ENCODE data around the gene AIF1.
"Not testable (repeated sequence)": the region's sequence is repeated elsewhere in the genome, so short reads cannot be mapped to it uniquely, and the experiment has no call there.

AIF1 gene

DNA sequence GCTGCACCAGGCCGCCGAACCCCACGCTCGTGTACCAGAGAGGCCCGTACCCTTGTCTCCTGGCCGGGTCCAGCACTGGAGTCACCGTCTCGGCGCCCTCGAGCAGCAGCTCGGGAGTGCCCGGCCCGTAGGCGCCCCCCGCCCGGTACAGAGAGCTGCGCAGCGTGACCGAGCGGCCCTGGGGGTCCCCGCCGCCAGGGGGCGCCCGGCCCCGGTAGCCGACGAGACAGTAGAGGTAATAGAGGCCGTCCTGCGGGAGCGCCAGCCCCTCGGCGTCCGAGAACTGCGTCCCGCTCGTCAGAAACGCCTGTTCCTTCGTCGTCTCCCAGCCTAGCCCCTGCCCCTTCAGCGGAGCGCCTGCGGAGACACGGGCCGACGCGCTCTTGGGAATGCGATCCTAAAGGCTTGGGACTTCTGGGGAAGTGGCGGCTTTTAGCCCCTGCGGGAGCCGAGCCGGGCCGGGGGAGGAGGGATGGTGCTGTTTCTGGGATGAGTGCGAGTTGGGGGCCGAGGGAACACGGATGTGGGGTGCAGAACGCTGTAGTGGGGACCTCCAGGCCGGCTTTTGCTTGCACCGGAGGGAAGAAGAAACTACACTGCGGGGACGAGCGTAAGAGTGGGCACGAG, 34.1 kb upstream of the AIF1 start:
- peak; percentile 83 for DNase-seq (ENCODE audit: low spot score)

DNA sequence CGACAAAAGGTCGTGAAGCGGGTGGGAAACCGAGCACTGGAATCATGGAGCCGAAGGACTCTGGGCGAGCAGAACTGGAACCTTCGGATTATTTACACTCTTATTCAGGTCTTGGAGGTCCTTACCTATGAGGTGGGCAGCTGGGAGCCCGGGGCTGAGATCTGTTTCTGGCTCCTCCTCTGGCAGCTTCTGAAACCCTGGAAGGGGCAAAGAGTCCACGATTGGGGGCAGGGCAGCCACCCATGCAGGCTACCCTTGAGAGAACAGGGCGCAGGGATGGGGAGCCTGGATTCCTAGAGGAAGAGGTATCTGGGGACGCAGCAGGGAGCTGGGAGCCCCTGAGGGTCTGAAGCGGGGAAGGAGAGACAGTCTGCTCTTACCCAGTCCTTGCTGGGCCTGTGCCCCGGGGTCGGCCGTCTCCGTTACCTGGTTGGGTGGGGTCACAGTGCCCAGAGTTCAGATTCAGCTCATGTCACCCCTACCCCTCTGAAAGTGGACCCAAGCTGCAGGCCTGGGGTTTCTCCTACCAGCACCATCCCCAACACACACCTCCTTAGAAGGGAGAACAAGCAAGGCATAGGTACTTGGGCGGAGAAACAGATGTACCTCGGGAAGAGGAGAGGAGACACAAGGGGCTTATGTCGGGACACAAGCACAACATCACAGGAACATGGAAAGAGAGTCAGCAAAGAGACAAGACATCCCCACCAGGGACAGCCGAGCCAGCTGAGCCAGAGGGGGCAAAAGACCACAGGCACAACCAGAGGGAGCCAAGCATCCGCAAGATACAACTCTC, 33.4 kb upstream of the AIF1 start:
- DNase-seq (ENCODE audit: low spot score), result no peak

DNA sequence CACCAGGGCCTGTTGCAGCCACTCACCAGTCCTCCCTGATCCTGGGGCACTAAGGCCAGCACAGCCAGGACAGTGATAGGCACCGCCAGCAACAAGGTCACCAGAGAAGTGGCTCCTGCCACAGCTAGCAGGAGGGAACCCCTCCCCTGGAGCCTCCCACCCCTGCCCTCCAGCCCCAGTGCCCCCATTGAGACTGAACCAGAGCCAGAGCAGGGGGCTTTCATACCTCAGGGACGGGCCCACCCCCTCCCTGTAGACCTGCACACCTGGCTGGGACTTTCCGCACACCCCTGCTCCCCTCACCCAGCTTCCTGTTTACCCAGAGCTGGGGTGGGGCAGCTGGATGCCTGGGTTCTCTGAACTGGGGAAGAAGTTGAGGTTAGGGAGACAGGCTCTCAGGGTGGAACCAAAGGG, 32.8 kb upstream of the AIF1 start, which contains the start of gene LTB:
Gene LTB (minus strand): TSS at position 195 of the 414 bp plus-strand sequence. CDS start 7 bp downstream, at position 188.
- no peak for DNase-seq (ENCODE audit: low spot score)

DNA sequence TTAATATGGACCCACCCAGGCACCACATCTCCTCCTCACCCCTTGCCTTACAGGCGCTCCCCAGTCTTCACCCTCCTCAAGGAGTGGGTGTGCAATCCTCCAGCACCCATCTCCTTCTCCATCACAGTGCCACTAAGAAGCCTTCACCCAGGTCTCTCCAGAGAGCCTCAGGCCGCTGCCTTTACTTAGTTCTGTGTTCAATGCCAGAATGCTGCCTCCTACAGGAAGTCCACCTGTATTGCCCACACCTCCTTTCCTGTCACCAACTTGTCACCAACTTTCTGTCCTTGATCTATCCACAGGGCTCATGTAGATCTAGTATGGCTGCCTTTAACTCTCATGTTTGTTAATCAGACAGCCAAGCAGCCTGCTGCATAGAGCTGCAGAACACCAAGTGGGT, 29.5 kb upstream of the AIF1 start:
- DNase-seq (ENCODE audit: low spot score), result no peak

DNA sequence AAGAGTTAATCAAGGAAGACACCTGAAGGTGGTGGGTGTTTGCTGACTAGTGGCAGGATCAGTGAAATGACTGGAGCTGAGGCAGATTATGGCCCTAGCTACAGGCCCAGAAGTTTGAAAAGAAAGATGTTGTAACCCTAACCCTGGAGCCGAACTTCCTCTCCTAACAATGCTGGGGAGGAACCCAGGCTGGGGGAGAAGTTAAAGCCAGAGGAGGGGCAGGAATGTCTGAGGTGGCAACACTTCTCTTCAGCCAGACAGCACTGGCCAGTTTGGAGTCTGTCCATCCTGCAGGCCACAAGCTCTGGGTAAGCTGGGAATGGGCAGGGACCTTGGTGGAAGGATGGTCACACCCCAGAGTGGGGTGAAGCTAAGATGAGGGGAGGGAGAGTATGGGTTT, 29.0 kb upstream of the AIF1 start, which contains the start of gene LST1:
Gene LST1 (plus strand): TSS at position 270 of the 400 bp plus-strand sequence. CDS start 1,023 bp downstream, outside the sequence.
- DNase-seq (ENCODE audit: low spot score), result peak; percentile 52

DNA sequence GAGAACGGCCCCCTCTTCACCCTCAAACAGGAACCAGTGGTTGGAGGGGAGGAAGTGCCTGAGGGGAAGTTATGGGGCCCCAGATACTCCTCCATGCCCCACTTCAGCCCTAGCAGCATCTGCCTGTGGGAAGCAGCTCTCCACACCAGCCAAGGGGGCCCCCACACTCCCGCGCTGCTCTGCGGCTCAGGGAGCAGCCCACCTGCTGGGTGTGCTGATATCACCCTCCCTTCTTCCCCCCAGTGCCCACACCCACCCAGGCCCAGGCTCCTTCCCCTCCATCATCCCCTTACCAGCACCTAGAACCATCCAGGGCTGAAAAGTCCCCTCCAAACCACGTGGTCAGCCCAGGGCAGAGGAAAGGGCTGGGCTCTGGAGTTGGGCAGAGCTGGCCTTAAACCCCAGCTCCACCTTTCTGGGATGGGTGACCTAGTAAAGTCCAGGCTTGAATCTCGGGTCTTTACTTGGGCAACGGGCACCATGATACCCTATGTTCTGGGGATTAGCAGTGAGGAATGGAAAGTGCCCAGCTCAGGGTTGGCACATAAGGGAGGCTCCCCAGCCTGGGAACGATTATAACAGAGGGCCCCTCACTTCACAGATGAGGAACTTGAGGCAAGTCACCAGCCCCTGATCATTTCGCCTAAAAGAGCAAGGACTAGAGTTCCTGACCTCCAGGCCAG, 28.3 kb upstream of the AIF1 start:
- DNase-seq (ENCODE audit: low spot score), result peak; percentile 43

DNA sequence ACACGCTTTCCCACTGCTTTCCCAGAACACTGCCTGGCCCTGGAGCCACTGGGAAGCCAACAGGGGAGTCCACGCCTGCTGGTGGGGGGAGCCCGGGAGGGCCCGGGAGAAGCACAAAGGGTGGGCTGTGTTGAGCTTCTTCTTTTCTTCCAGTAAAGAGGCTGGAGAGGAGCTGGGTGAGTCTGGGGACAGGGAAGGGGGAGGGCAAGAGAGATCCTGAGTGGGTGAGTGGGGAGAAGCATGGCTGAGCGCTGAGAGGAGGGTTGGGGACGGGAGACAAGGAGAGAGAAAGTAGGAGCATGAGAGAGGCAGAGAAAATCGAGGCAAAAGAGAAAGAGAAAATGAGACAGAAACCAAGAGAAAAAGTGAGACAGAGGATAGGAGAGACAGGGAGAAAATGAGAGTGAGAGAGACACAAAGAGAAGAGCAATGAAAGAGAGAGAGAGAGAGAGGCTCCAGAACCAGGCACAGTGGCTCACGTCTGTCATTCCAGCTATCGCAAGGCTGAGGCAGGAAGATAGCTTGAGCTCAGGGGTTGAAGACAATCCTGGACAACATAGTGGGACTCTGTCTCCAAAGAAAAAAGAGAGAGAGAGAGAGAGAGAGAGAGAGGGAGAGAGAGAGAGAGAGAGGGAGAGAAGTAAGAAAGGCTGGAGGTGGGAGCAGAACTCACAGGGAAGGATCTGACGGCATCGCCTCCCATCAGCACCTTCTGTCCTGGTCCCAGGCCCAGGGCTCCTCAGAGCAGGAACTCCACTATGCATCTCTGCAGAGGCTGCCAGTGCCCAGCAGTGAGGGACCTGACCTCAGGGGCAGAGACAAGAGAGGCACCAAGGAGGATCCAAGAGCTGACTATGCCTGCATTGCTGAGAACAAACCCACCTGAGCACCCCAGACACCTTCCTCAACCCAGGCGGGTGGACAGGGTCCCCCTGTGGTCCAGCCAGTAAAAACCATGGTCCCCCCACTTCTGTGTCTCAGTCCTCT, 26.9 kb upstream of the AIF1 start:
- no peak for DNase-seq (ENCODE audit: low spot score)

DNA sequence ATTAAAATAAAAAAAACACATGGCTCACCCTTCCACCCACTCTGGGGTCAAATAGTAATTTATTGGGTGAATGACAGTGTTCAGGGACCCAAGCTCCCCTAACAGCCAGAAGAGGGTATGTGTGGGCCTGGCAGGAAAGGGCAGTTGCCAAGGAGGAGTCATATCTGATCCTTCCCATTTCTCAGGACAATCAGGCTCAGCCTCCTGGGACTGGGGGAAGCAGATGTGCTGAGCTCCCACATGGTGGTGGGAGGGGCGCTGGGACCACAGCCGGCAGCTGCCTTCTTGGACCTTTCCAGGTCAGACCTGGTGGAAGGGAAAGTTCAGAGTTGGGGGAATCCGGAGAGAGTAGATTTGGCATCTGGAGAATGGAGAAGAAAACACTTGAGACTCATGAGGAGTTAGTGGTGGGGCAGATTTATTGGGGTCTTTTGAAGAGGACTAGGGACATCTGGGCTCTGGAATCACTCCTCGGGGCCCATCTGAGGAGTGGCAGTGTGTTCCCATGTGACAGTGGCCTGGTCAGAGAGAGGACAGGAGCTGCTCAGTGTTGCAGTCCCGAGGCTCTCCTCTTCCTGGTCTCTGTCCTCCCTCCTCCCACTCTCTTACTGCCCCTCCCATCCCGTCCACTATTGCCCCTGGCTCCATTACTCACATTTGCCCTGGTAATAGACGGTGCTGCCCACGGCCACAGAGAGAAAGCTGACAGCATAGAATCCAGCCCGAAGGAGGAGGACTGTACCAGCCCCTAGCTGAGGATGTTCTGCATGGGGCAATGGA, 26.0 kb upstream of the AIF1 start:
- no peak for DNase-seq (ENCODE audit: low spot score)

DNA sequence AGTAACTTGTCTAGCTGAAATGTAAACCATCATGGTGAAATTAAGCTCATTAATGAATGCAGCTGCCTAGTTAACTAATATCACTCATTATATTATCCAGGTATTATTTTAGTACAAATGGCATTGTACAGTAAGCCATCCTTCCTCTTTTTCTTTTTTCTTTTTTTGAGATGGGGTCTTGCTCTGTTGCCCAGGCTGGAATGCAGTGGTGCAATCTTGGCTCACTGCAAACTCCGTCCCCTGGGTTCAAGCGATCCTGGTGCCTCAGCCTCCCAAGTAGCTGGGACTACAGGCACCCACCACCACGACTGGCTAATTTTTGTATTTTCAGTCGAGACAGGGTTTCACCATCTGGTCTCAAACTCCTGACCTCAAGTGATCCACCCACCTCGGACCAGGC, 24.3 kb upstream of the AIF1 start:
- not testable (repeated sequence) for DNase-seq (ENCODE audit: low spot score)

DNA sequence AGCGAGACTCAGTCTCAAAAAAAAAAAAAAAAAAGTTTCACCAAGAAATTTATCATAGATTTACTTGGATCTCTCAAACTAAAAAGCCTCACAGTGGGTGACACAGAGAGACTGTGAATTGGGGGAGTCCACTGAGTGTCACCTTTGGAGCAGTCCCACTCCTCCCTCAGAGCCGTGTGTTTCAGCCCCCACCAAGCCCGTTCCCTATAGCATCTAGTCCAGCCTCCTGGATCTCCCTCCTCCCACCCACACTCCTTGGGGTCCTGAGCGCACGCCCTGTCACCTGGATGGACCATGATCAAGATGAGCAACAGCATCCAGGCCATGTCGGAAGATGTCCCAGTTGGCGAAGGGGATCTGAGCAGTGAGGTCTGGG, 22.6 kb upstream of the AIF1 start:
- no peak for DNase-seq (ENCODE audit: low spot score)

DNA sequence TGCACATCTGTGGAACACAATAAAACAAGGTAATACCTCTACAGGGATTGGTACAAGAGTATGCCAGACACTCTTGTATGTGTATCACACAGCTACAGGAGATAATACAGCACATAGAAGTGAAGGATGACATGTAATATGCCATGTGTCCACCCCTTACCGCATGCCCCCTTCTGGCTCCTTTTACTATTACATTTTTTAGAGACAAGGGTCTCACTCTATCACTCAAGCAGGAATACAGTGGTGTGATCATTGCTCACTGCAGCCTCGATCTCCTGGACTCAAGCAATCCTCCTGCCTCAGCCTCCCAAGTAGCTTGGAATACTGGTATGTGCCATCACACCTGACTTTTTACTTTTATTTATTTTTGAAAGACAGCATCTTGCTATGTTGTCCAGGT, 18.0 kb upstream of the AIF1 start:
- DNase-seq (ENCODE audit: low spot score), result no peak

DNA sequence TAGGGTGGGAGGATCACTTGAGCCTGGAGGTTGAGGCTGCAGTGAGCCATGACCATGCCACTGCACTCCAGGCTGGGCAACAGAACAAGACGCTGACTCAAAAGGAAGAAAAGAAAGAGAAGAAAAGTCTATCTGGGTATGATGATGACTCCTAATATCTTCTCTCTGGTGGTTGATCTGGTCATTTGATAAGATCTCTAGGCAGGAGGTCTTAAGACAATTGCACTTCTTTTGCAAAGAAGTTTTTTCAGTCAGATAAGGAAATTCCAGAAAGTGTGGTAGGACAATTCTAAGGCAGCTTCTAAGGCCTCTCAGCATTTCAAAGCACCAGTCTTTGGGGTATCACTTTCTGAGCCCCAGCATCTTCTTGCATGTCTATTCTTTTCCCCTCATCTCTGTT, 7.7 kb upstream of the AIF1 start:
- no peak for DNase-seq (ENCODE audit: low spot score)

DNA sequence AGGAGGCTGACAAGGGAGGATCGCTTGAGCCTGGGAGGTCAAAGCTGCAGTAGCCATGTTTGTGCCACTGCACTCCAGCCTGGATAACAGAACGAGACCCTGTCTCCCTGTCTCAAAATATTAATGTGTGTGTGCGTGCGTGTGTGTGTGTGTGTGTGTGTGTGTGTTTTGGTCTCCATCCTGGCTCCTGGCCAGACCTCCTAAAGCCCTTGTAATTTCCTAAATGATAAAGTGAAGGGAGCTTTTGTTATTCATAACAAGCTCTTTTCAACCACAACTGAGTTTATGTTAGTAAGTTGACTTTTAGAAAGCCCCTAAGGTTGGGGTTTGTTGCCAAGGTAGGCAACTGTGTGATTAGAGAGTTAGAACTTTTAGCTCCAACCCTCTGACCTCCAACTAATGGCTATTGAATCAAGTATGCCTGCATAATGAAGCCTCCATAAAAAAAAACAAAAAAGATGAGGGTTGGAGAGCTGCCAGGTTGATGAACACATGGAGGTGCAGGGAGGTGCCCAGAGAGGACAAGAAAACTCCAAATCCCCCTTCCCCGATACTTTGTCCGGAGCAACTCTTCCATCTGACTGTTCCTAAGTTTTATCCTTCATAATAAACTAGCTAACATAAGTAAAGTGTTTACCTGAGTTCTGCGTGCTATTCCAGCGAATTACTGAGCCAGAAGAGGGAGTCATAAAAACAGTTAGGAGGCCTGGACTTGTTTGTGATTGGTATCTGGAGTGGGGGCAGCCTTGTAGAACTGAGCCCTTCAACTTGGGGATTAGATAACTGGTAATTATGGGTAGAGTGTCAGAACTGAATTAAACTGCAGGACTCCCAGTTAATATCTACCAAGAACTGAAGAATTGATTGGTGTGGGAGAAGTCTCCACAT, 5.3 kb upstream of the AIF1 start:
- no peak for DNase-seq (ENCODE audit: low spot score)

DNA sequence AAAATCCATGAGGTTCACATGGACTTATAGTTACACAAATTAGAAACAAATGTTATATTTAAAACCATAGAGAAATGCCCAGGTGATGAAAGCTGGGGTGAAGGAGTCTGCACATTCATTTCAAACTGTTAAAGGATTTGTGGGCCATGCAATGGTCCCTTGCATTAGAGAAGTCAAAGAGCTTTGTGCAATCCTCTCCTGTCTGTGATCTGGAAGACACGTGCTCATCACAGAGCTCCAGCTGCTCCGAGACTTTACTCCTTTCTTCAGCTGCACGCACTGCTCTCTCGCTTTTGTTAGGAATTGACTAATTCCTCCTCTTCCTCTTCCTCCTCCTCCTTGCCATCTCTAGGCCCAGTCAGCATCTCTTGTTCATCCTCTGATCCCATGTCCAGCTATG, 4.1 kb upstream of the AIF1 start:
- no peak for DNase-seq (ENCODE audit: low spot score)

DNA sequence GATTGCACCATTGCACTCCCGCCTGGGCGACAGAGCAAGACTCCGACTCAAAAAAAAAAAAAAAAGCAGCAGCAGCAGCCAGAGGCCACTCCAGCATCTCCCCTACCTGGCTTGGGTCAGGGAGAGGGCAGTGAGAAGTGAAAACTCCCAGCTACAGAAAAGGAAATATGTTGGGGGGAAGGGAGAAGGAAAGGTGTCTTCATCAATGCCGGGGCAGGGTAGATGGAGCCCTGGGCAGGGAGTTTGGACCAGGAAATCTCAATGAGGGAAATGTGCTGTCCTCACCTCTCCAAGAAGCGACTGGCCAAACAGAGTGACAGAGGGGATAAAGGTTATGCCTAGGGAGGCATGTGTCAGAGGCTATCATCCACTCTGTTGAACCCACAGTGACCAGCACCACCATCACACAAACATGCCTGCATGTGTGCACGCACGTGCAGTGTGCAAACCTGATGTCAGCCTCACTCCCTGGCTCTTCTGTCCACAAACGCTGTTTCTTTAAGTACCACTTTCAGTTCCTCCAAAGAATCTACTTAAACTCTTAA, 887 bp upstream of the AIF1 start:
- DNase-seq (ENCODE audit: low spot score), result peak; percentile 50

DNA sequence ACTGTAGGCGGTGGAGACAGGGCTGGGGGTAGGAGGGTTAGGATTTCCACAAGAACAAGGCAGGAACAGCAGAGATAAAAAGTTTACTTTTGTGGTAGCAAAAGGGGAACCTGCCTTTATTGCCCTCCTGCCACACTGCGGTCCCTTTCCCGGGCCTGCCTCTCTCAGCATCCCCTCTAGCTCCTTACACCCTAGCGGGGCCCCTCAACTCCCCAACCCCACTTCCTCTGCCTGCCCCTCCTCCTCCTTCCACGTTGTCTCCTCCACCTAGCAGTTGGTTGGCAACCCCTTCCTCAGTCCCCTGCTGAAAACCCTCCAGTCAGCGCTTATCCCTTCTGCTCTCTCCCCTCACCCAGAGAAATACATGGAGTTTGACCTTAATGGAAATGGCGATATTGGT, 714 bp downstream of the AIF1 start:
- DNase-seq (ENCODE audit: low spot score), result peak; percentile 34

DNA sequence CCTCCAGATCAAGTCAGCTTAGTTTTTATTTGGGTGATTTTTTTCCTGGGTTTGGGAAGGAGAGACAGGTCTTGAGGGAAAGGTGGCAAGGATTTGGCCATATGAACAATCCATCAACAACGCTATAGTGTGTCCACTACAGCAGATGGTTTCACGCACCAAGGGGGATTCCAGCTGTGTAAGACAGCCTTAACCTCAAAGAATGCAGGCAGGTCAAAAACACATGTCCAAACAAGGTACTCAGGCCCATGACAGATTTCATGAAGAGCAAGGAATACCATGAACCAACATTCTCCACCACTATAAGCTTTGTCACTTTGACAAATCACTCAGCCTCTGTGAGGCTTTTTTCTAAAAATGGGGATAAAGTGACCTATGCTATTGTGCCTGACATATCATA, 2.0 kb downstream of the AIF1 start:
- no peak for DNase-seq (ENCODE audit: low spot score)

DNA sequence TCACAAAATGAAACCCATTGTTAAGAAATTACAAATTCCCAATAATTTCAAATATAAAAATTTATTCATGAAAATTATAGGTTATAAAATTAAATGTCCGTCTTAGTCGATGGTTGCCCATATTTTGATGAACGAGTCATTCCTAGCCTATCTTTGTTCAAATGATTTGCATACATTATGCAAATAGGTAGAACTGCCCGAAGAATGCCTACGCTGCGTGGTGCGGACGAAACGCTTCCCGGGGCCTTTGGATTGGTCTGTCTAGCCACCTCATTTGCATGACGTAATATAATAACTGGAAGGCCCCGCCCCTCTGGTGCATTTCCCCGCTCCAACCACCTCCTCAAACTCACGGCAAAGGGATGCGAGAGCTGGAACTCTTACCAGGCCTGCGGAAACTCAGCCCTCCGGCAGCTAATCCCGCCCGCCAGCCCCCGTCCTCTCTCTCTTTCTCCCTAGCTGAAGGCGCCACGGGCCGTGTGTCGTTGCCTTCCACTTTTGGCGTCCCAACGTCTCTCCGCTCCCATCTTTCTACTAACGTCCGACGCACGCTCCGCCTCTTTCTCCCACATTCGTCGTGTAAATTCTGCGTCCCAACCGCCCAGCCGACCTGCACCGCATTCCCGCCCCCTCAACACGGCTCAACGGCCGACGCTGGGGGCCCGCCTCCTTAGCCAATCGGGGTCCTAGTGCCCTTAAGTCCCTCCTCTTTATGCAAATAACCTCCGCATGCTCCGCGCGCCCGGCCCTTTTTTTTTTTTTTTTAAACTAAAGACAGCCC, 5.0 kb downstream of the AIF1 start:
- peak; percentile 100 for DNase-seq (ENCODE audit: low spot score)

All from Ammon's horn (tissue), 1 donor.